Sigmoid colon (tissue), 7 donors: ENCODE results near the gene PDK2. TPM values are rescaled to one million over a fixed set of nuclear protein-coding genes. Genes with fewer than 3 reads are reported as not detected.

Experiments used
- DNase-seq: peaks from one replicate; pipeline ENCODE4 v3.0.0-alpha.2; 2019
- H3K27ac ChIP-seq, 4 donors: fragments of 200-600 bp; sonication (generic); one replicate each; pipeline ENCODE4 v1.5.1; 2016 to 2019; ENCODE audit warnings: mild to moderate bottlenecking in 1 of 4
- H3K27me3 ChIP-seq, 3 donors: fragments of 200-600 bp; sonication (generic); one replicate each; pipeline ENCODE4 v1.5.1; 2019; ENCODE audit warnings: mild to moderate bottlenecking in 1 of 3
- H3K36me3 ChIP-seq, 4 donors: fragments of 200-600 bp; sonication (generic); one replicate each; pipeline ENCODE4 v1.5.1; 2016 to 2019
- H3K4me1 ChIP-seq, 4 donors: fragments of 200-600 bp; sonication (generic); one replicate each; pipeline ENCODE4 v1.5.1; 2017 to 2019
- H3K4me3 ChIP-seq, 4 donors: fragments of 200-600 bp; sonication (generic); one replicate each; pipeline ENCODE4 v1.5.1; 2017 to 2019; ENCODE audit warnings: mild to moderate bottlenecking in 2 of 4, moderate library complexity in 1 of 4
- H3K9me3 ChIP-seq, 4 donors: fragments of 200-600 bp in 3 of 4; sonication (generic) in 3 of 4; one replicate each; pipeline versions ENCODE4 v1.5.1 to v1.6.1; 2013 to 2019
- CTCF ChIP-seq, 4 experiments: fragments of 450-650 bp in 3 of 4; fragments of 200-600 bp in 1 of 4; IDR thresholded peaks; one replicate each; pipeline ENCODE4 v1.5.1; 2016 to 2019; ENCODE audit warnings: antibody characterized with exemption in 4 of 4, mild to moderate bottlenecking in 3 of 4, moderate library complexity in 2 of 4
- EP300 ChIP-seq, 4 donors: sonication (generic); formaldehyde crosslinking; IDR thresholded peaks; one replicate each; pipeline ENCODE4 v1.6.1; 2017; ENCODE audit warnings: antibody characterized with exemption in 4 of 4
- POLR2A ChIP-seq, 2 donors: fragments of 450-650 bp; IDR thresholded peaks; one replicate each; pipeline ENCODE4 v1.6.1; 2016; ENCODE audit warnings: antibody characterized with exemption in 2 of 2, mild to moderate bottlenecking in 2 of 2, moderate library complexity in 2 of 2
- POLR2AphosphoS5 ChIP-seq, 4 donors: sonication (generic); formaldehyde crosslinking; IDR thresholded peaks; one replicate each; pipeline ENCODE4 v1.6.1; 2017; ENCODE audit warnings: antibody characterized with exemption in 4 of 4
- WGBS, 2 donors: extraction: QIAGEN DNeasy Blood & Tissue Kit; methylation state at CpG; one replicate each; pipeline ENCODE4 v1.1.7; 2013; 5-methylcytosine and 5-hydroxymethylcytosine counted together
- intact Hi-C: fragments of 100-400 bp; cut with DNase I; formaldehyde crosslinking; loops from one replicate; pipeline ENCODE4 v1.15.1; 2023
- polyA plus RNA-seq, 3 donors: library from polyadenylated mRNA; stranded (reverse); fragments of 200-250 nt; gene quantifications; one replicate each; pipeline ENCODE4 v1.2.3, GENCODE V29; 2013
- total RNA-seq, 4 donors: library from RNA; depleted of rRNA; stranded (reverse); fragments of >200 nt; gene quantifications; one replicate each; pipeline ENCODE4 v1.1.0, GENCODE V29; 2016
- donor health status: healthy with polysubstance abuse.
- donor health status: Bipolar disorder and iron deficiency.
- donor health status: healthy.

Gene PDK2
- total and polyA plus RNA-seq, 7 donors: 23.1 to 82.8 (median 43.9) TPM

- Histone ChIP-seq H3K27me3 (peaks cover 7 to 25% (median 10%) of the 10 kb centered on the region in 3 donors), H3K9me3 (no peaks in the 10 kb centered on the region), H3K36me3 (no peaks in the 10 kb centered on the region), H3K4me1 (peaks cover 0 to 42% (median 31%) of the 10 kb centered on the region in 4 donors), H3K27ac (no peak overlapping the region), H3K4me3 (no peak overlapping the region)
- intact Hi-C loops: no loop called here
- no peak for DNase-seq
- no peak for TF ChIP-seq CTCF (IDR thresholded peaks at IDR 0.05)
- no peak for TF ChIP-seq POLR2A (IDR thresholded peaks at IDR 0.05)
- TF ChIP-seq POLR2AphosphoS5 (IDR thresholded peaks at IDR 0.05): no peak
- TF ChIP-seq EP300 (IDR thresholded peaks at IDR 0.05): no peak
- WGBS, 2 donors: 47 to 63% methylated on average over 6 of the region's 6 CpGs
These were observed 32.7 kb downstream of the PDK2 start for GRCh38 chr17:50127697-50128361.

- 7 to 12% methylated on average over 32 of the region's 32 CpGs for WGBS, 2 donors
- no peak for DNase-seq
- Histone ChIP-seq H3K27ac (peak overlapping the region in 1 of 4 donors; percentile 33), H3K9me3 (no peaks in the 10 kb centered on the region), H3K4me1 (peaks cover 0 to 49% (median 38%) of the 10 kb centered on the region in 4 donors), H3K27me3 (peaks cover 7 to 25% (median 10%) of the 10 kb centered on the region in 3 donors), H3K4me3 (peak overlapping the region; percentile 8 to 61 (median 55)), H3K36me3 (no peaks in the 10 kb centered on the region)
- no peak for TF ChIP-seq CTCF (IDR thresholded peaks at IDR 0.05)
- no peak for TF ChIP-seq EP300 (IDR thresholded peaks at IDR 0.05)
- no peak for TF ChIP-seq POLR2AphosphoS5 (IDR thresholded peaks at IDR 0.05)
- TF ChIP-seq POLR2A (IDR thresholded peaks at IDR 0.05): no peak
- intact Hi-C loops: no loop called here
These were observed 33.5 kb downstream of the PDK2 start for GRCh38 chr17:50128441-50129352.

GRCh38 chr17:50129353-50129727 lies 34.2 kb downstream of the PDK2 start:
- DNase-seq: no peak
- peaks cover 0 to 2% (median under 1%) of the 10 kb centered on the region in 4 donors for H3K36me3 ChIP-seq
- H3K27ac ChIP-seq: peak overlapping the region in 1 of 4 donors; percentile 33
- peaks cover 7 to 25% (median 10%) of the 10 kb centered on the region in 3 donors for H3K27me3 ChIP-seq
- TF ChIP-seq POLR2A (IDR thresholded peaks at IDR 0.05): no peak
- no peak for TF ChIP-seq EP300 (IDR thresholded peaks at IDR 0.05)
- TF ChIP-seq CTCF (IDR thresholded peaks at IDR 0.05): no peak
- no peak for TF ChIP-seq POLR2AphosphoS5 (IDR thresholded peaks at IDR 0.05)
- peak overlapping the region; percentile 8 to 61 (median 55) for H3K4me3 ChIP-seq
- WGBS, 2 donors: 1 to 2% methylated on average over 31 of the region's 31 CpGs
- no peaks in the 10 kb centered on the region for H3K9me3 ChIP-seq
- intact Hi-C loops: no loop called here
- H3K4me1 ChIP-seq: peaks cover 0 to 50% (median 41%) of the 10 kb centered on the region in 4 donors

GRCh38 chr17:50129728-50130558 lies 34.8 kb downstream of the PDK2 start, which contains the start of gene SAMD14:
Gene SAMD14 (minus strand): TSS chr17:50130160. CDS start chr17:50124959, 5,201 bp downstream.
- peak within 1 kb of the TSS in 1 of 4 donors; percentile 33 for H3K27ac ChIP-seq
- peak within 1 kb of the TSS; percentile 9 to 61 (median 55) for H3K4me3 ChIP-seq
- no peak for TF ChIP-seq POLR2AphosphoS5 (IDR thresholded peaks at IDR 0.05)
- TF ChIP-seq POLR2A (IDR thresholded peaks at IDR 0.05): no peak
- no peak for TF ChIP-seq EP300 (IDR thresholded peaks at IDR 0.05)
- no peak for TF ChIP-seq CTCF (IDR thresholded peaks at IDR 0.05)
- intact Hi-C loops: no loop called here
- H3K9me3 ChIP-seq: no peaks in the 10 kb centered on the region
- H3K4me1 ChIP-seq: peaks cover 0 to 56% (median 41%) of the 10 kb centered on the region in 4 donors
- H3K27me3 ChIP-seq: peaks cover 7 to 25% (median 10%) of the 10 kb centered on the region in 3 donors
- H3K36me3 ChIP-seq: peaks cover 0 to 8% (median 4%) of the 10 kb centered on the region in 4 donors
- 1 to 2% methylated on average over 79 to 83 of the region's 84 CpGs for WGBS, 2 donors
- DNase-seq: no peak
